HepG2 (cell line): ENCODE results near the gene LYZL1. TPM values are rescaled to one million over a fixed set of nuclear protein-coding genes. Genes with fewer than 3 reads are reported as not detected.

Experiments used
- ATF2 ChIP-seq: sonication (generic); formaldehyde crosslinking; IDR thresholded peaks from 2 replicates; pipeline ENCODE4 v1.4.0; 2020; ENCODE audit warnings: missing genetic modification reagents
- ATF5 ChIP-seq: sonication (generic); formaldehyde crosslinking; IDR thresholded peaks from 2 replicates; pipeline ENCODE4 v1.4.0; 2020; ENCODE audit warnings: mild to moderate bottlenecking, low read depth, missing genetic modification reagents
- BCL6 ChIP-seq: IDR thresholded peaks from 2 replicates; pipeline ENCODE4 v1.6.1; 2016; ENCODE audit warnings: missing genetic modification reagents, missing compliant biosample characterization
- GABPA ChIP-seq, 2 experiments: IDR thresholded peaks; 2 replicates each; pipeline ENCODE4 v1.6.1; 2011 to 2016; ENCODE audit warnings: low read depth in 2 of 2, low read length in 1 of 2, missing biosample characterization in 1 of 2, missing genetic modification characterization in 1 of 2
- GMEB2 ChIP-seq: IDR thresholded peaks from 2 replicates; pipeline ENCODE4 v1.6.1; 2016; ENCODE audit warnings: missing biosample characterization, missing genetic modification reagents, low read depth
- HDAC6 ChIP-seq: fragments of 200-600 bp; sonication (generic); IDR thresholded peaks from 2 replicates; pipeline ENCODE4 v1.7.0; 2017; ENCODE audit warnings: mild to moderate bottlenecking, antibody characterized with exemption, low read length, low read depth
- HNF1B ChIP-seq: sonication (generic); formaldehyde crosslinking; IDR thresholded peaks from 2 replicates; pipeline ENCODE4 v1.5.1; 2020; ENCODE audit warnings: mild to moderate bottlenecking, moderate library complexity, missing genetic modification reagents
- IRX3 ChIP-seq: sonication (generic); formaldehyde crosslinking; IDR thresholded peaks from 2 replicates; pipeline ENCODE4 v1.8.1; 2023; ENCODE audit warnings: mild to moderate bottlenecking, low read depth, missing genetic modification reagents, borderline replicate concordance
- KAT7 ChIP-seq: IDR thresholded peaks from 2 replicates; pipeline ENCODE4 v1.6.1; 2018; ENCODE audit warnings: borderline replicate concordance, missing compliant biosample characterization
- MBNL3 ChIP-seq: fragments of 250-450 bp; sonication (Bioruptor Pico); conservative IDR thresholded peaks from 2 replicates; pipeline ENCODE4 v1.8.0; 2022; ENCODE audit warnings: mild to moderate bottlenecking, inconsistent platforms
- MTA1 ChIP-seq: sonication (generic); formaldehyde crosslinking; IDR thresholded peaks from 2 replicates; pipeline ENCODE4 v1.4.0; 2020; ENCODE audit warnings: missing genetic modification reagents, mild to moderate bottlenecking, borderline replicate concordance
- MXD3 ChIP-seq: IDR thresholded peaks from 2 replicates; pipeline ENCODE4 v1.6.1; 2016; ENCODE audit warnings: mild to moderate bottlenecking, missing biosample characterization, missing genetic modification reagents
- NONO ChIP-seq, 2 experiments: fragments of 450-650 bp in 1 of 2; sonication (generic) in 1 of 2; formaldehyde crosslinking in 1 of 2; IDR thresholded peaks in 1 of 2; conservative IDR thresholded peaks in 1 of 2; 2 replicates each; pipeline versions ENCODE4 v1.6.1 to v1.8.0; 2017 to 2022; ENCODE audit warnings: mild to moderate bottlenecking in 1 of 2, missing genetic modification reagents in 1 of 2, moderate library complexity in 1 of 2
- PHF8 ChIP-seq: sonication (generic); formaldehyde crosslinking; IDR thresholded peaks from 2 replicates; pipeline ENCODE4 v1.5.0; 2020; ENCODE audit warnings: missing genetic modification reagents
- SATB2 ChIP-seq: sonication (generic); formaldehyde crosslinking; IDR thresholded peaks from 2 replicates; pipeline ENCODE4 v1.5.0; 2020; ENCODE audit warnings: missing genetic modification reagents
- SMAD3 ChIP-seq: sonication (generic); formaldehyde crosslinking; IDR thresholded peaks from 2 replicates; pipeline ENCODE4 v1.4.0; 2020; ENCODE audit warnings: missing genetic modification reagents
- THAP11 ChIP-seq: IDR thresholded peaks from 2 replicates; pipeline ENCODE4 v1.6.1; 2016; ENCODE audit warnings: missing biosample characterization, missing genetic modification reagents
- ZBTB25 ChIP-seq: IDR thresholded peaks from 2 replicates; pipeline ENCODE4 v1.6.1; 2018; ENCODE audit warnings: missing genetic modification reagents
- ZKSCAN5 ChIP-seq: sonication (generic); formaldehyde crosslinking; IDR thresholded peaks from 2 replicates; pipeline ENCODE4 v1.5.1; 2020; ENCODE audit warnings: mild to moderate bottlenecking, missing genetic modification reagents
- ZNF260 ChIP-seq: sonication (generic); formaldehyde crosslinking; IDR thresholded peaks from 2 replicates; pipeline ENCODE4 v1.4.0; 2020; ENCODE audit warnings: missing genetic modification reagents, low read depth, mild to moderate bottlenecking, borderline replicate concordance
- ZNF460 ChIP-seq: sonication (generic); formaldehyde crosslinking; IDR thresholded peaks from 2 replicates; pipeline ENCODE4 v1.5.1; 2020; ENCODE audit warnings: missing genetic modification reagents, mild to moderate bottlenecking, borderline replicate concordance
- ZNF777 ChIP-seq: sonication (generic); formaldehyde crosslinking; IDR thresholded peaks from 2 replicates; pipeline ENCODE4 v1.4.0; 2020; ENCODE audit warnings: missing genetic modification reagents
- polyA plus RNA-seq, 8 experiments: library from polyadenylated mRNA; depleted of rRNA in 3 of 8; stranded (reverse) in 7 of 8; unstranded in 1 of 8; fragments of >200 nt; fragmentation: Illumina TruSeq in 4 of 8; extraction: Trizol in 4 of 8; gene quantifications; 2 replicates each; pipeline versions ENCODE4 v1.2.1 to v1.2.3, GENCODE V29; 2011 to 2016; ENCODE audit warnings: low read depth in 4 of 8, missing spikeins in 1 of 8, mixed read lengths in 1 of 8; ENCODE audit not compliant: insufficient read depth in 1 of 8
- total RNA-seq, 5 experiments: library from RNA; depleted of rRNA; stranded (reverse); fragments of >200 nt; fragmentation: Illumina TruSeq; extraction: Trizol; gene quantifications; 2 replicates each; pipeline ENCODE4 v1.2.3, GENCODE V29; 2016; ENCODE audit warnings: low read depth in 1 of 5

The LYZL1 gene
- total and polyA plus RNA-seq, 2 of the 13 experiments (the other 11 are each of a cell fraction or from before 2014, with no cell fraction given) = not detected

- TF ChIP-seq HDAC6 (no peak), SATB2 (CRISPR knock-in tag) (0 out of 2 replicates have a peak, but pooled peaks have one; percentile 46), MXD3 (CRISPR knock-in tag) (no peak), ZNF260 (no peak), IRX3 (CRISPR knock-in tag) (no peak), ATF5 (CRISPR knock-in tag) (no peak), ZKSCAN5 (CRISPR knock-in tag) (no peak), ZBTB25 (CRISPR knock-in tag) (no peak; the same call in 1 of the 2 replicates), MBNL3 (CRISPR knock-in tag) (no peak), PHF8 (CRISPR knock-in tag) (no peak), KAT7 (CRISPR knock-in tag) (no peak), THAP11 (CRISPR knock-in tag) (peak; percentile 43), ZNF777 (no peak; the same call in 1 of the 2 replicates), MTA1 (CRISPR knock-in tag) (no peak; the same call in 1 of the 2 replicates), HNF1B (CRISPR knock-in tag) (no peak; the same call in 1 of the 2 replicates), ZNF460 (CRISPR knock-in tag) (no peak), SMAD3 (CRISPR knock-in tag) (no peak), ATF2 (CRISPR knock-in tag) (peak; percentile 48), GMEB2 (no peak), GABPA (IDR thresholded peaks at IDR 0.05; ENCODE audit: low read depth, low read length) (no peak), GABPA (CRISPR knock-in tag; IDR thresholded peaks at IDR 0.05; ENCODE audit: low read depth) (no peak), BCL6 (CRISPR knock-in tag) (peak; percentile 84), NONO (IDR thresholded peaks at IDR 0.05) (no peak), NONO (CRISPR knock-in tag; conservative IDR thresholded peaks at IDR 0.05) (no peak)
Measured at GRCh38 chr10:29326886-29327745, 38.2 kb downstream of the LYZL1 start (continued).
